ENCODE measurements around the gene C11orf97. TPM values are rescaled to one million over a fixed set of nuclear protein-coding genes. Genes with fewer than 3 reads are reported as not detected.

C11orf97 gene
- total and polyA plus RNA-seq, 10 donors: 0.11 TPM; not detected in 9

DNA sequence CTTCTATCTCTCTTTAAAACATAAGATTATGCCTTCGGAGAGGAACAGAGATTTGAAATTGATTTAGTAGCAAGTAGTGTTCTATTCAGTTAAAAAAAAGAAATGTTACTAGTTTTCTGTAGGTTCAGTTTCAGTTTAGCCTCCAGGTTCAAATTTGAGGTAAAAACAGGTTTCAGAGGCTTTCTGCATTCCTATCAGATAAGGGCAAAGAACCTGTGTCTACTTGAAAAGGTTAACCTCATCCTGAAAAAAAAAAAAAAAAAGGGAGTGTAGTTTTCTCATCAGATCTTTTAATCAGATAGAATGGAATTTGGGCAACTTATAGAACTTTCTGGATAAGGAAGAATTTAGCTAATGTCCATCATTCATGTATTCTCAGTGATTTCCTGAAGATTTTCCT lies 12.1 kb downstream of the C11orf97 start:
- no peak overlapping the region for H3K27ac ChIP-seq
- no peaks in the 10 kb centered on the region for H3K36me3 ChIP-seq
- intact Hi-C loops (cut with DNase I; ENCODE audit: low total_unique reads): loop anchor here (5.0 kb wide), 1 partner anchor 73 kb away; no protein-coding TSS in a partner anchor
- TF ChIP-seq, protein P1, sequence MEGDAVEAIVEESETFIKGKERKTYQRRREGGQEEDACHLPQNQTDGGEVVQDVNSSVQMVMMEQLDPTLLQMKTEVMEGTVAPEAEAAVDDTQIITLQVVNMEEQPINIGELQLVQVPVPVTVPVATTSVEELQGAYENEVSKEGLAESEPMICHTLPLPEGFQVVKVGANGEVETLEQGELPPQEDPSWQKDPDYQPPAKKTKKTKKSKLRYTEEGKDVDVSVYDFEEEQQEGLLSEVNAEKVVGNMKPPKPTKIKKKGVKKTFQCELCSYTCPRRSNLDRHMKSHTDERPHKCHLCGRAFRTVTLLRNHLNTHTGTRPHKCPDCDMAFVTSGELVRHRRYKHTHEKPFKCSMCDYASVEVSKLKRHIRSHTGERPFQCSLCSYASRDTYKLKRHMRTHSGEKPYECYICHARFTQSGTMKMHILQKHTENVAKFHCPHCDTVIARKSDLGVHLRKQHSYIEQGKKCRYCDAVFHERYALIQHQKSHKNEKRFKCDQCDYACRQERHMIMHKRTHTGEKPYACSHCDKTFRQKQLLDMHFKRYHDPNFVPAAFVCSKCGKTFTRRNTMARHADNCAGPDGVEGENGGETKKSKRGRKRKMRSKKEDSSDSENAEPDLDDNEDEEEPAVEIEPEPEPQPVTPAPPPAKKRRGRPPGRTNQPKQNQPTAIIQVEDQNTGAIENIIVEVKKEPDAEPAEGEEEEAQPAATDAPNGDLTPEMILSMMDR (IDR thresholded peaks at IDR 0.05 in 8 of 11, conservative IDR thresholded peaks at IDR 0.05 in 3 of 11): no peak
- no peak for TF ChIP-seq POLR2A (IDR thresholded peaks at IDR 0.05)
- no peak for TF ChIP-seq POLR2AphosphoS5 (IDR thresholded peaks at IDR 0.05)
- no peak overlapping the region for H3K4me3 ChIP-seq
- H3K9me3 ChIP-seq: no peaks in the 10 kb centered on the region
- whole genome bisulfite sequencing, 5 donors: 90 to 98% (median 96%) methylated on average over 1 of the region's 1 CpG
- H3K27me3 ChIP-seq (replicated peaks in 1 of 7): no peaks in the 10 kb centered on the region
- peaks cover 0 to 19% (median 6%) of the 10 kb centered on the region in 6 donors for H3K4me1 ChIP-seq
- DNase-seq: no peak

DNA sequence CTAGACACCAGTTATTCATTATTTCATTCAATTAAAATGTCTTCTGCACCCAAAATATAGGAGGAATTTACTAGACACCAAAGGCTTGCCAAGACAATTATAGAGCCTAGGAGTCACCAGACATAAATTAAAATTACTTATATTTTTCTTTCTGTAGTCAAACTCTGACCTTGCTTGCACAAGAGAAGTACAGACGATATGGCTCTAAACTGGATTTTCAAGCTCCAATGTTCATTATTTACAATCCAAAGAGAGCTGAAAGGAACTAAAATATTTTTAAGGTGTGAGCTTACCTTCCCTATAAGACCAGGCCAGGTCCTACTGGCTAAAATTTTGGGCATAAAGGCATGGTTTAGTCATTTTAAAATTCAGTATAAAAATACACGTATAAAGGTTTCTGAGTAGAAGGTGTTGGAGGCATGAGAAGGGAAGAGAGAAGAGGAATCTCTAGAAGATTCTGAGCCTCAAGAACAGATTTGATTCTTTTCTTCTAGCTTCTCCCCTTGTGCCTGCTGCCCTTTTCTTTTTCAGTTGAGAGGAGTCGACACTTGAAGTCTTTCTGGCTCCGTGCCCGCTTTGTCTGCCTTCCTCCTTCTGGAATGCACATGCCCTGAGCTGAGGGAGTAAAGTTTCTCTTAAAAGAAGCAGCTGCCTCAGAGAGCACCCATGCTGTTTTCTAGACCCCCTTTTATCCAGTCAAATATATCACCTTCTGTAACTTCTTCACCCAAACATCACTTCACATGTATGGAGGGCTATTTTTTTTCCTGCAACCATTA lies 13.5 kb downstream of the C11orf97 start:
- H3K4me1 ChIP-seq: peaks cover 0 to 12% (median 4%) of the 10 kb centered on the region in 6 donors
- H3K36me3 ChIP-seq: no peaks in the 10 kb centered on the region
- no peak overlapping the region for H3K27ac ChIP-seq
- H3K27me3 ChIP-seq (replicated peaks in 1 of 7): no peaks in the 10 kb centered on the region
- intact Hi-C loops (cut with DNase I; ENCODE audit: low total_unique reads): no loop called here
- no peaks in the 10 kb centered on the region for H3K9me3 ChIP-seq
- H3K4me3 ChIP-seq: no peak overlapping the region
- 41 to 63% (median 43%) methylated on average over 5 of the region's 5 CpGs for WGBS, 5 donors
- peak; percentile 76 for DNase-seq
- TF ChIP-seq, protein P1 (IDR thresholded peaks at IDR 0.05 in 8 of 11, conservative IDR thresholded peaks at IDR 0.05 in 3 of 11): no peak

DNA sequence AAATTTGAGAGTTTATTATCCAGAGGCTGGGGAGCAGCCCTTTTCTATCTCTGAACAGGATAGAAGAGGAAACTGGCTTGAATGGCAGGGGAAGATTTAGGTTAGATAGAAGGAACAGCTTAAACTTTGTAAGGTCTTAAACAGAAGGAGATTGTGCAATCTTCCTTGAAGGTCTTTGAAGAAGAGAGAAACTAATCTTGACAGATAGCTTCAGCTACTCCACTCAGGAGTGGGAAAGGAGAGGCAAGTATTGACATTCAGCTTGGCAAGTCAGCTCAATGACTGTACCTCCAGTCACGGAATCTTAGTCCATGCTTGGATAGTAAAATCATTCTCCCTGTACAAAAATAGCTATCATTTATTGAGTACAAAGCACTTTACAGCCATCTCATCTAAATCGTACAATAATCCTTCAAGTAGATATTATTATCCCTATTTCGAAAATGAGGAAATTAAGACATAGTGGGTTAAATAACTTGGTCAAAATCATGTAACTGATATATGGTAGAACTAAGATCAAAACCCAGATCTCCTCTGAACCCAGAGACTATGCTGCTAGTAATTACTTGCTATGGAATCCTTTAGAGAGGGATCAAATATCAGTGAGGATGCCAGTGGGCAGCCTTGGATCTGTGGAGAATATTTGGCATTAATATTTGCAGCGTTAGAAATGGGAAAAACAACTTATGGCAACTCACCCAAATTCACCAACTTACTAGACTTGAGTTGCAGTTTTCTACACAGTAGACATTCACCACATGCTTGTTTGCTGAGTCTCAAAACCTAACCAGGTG lies 14.6 kb downstream of the C11orf97 start:
- Histone ChIP-seq H3K27ac (no peak overlapping the region), H3K9me3 (no peaks in the 10 kb centered on the region), H3K4me1 (peaks cover 0 to 12% (median 4%) of the 10 kb centered on the region in 6 donors), H3K27me3 (replicated peaks in 1 of 7) (no peaks in the 10 kb centered on the region), H3K36me3 (no peaks in the 10 kb centered on the region), H3K4me3 (no peak overlapping the region)
- intact Hi-C loops (cut with DNase I; ENCODE audit: low total_unique reads): no loop called here
- no peak for DNase-seq
- TF ChIP-seq POLR2A (IDR thresholded peaks at IDR 0.05) (no peak), POLR2AphosphoS5 (IDR thresholded peaks at IDR 0.05) (no peak)
- TF ChIP-seq, protein P1 (IDR thresholded peaks at IDR 0.05 in 8 of 11, conservative IDR thresholded peaks at IDR 0.05 in 3 of 11): no peak
- WGBS, 5 donors: 63 to 78% (median 73%) methylated on average over 4 of the region's 4 CpGs

DNA sequence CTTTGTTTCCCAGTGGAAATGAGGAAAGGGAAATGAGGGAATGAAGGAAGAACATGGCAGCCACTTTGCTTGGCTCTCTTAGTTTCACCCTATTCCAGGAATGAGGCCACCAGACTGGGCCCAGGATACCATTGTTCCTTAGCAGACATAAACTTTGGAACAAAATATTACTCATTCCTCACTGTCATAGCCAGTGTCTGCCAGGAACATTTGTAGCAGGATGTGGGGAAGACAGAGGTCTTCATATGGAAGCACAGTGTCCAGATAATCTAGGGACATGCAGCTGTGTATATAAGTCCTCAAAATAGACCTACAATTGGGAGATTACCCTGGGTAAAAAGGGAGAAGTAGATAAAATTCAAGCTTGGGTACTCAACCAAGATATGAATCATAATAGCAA lies 16.3 kb downstream of the C11orf97 start:
- Histone ChIP-seq H3K9me3 (no peaks in the 10 kb centered on the region), H3K4me3 (no peak overlapping the region), H3K27ac (no peak overlapping the region), H3K36me3 (no peaks in the 10 kb centered on the region), H3K4me1 (peaks cover 0 to 12% (median 6%) of the 10 kb centered on the region in 6 donors), H3K27me3 (replicated peaks in 1 of 7) (no peaks in the 10 kb centered on the region)
- intact Hi-C loops (cut with DNase I; ENCODE audit: low total_unique reads): no loop called here
- TF ChIP-seq POLR2A (IDR thresholded peaks at IDR 0.05) (no peak), POLR2AphosphoS5 (IDR thresholded peaks at IDR 0.05) (no peak)
- TF ChIP-seq, protein P1 (IDR thresholded peaks at IDR 0.05 in 8 of 11, conservative IDR thresholded peaks at IDR 0.05 in 3 of 11): no peak
- DNase-seq: no peak

Data from spleen (tissue), 11 donors.